Neural cell (in vitro differentiated cells): Measurements from ENCODE around the gene CRLF1. TPM values are rescaled to one million over a fixed set of nuclear protein-coding genes. Genes with fewer than 3 reads are reported as not detected.

Experiments
- H2AFZ ChIP-seq: fragments of 200-600, 300-800 bp; sonication (generic), shearing (Covaris generic); 2 replicates; pipeline ENCODE4 v1.6.0; 2014; ENCODE audit warnings: low read depth, mild to moderate bottlenecking, antibody characterized with exemption, low read length, moderate library complexity
- H3F3A ChIP-seq: fragments of 200-600 bp; shearing (Covaris generic); 2 replicates; pipeline ENCODE4 v1.6.1; 2016; ENCODE audit warnings: mild to moderate bottlenecking, moderate library complexity, mixed read lengths, antibody characterized with exemption, low read length; ENCODE audit not compliant: insufficient read depth, poor library complexity, severe bottlenecking
- H3K27ac ChIP-seq: fragments of 200-600, 300-800 bp; sonication (generic), shearing (Covaris generic); 2 replicates; pipeline ENCODE4 v1.5.1; 2014; ENCODE audit warnings: mild to moderate bottlenecking, low read length, moderate library complexity
- H3K27me3 ChIP-seq: fragments of 300-800, 200-600 bp; sonication (generic), shearing (Covaris generic); 2 replicates; pipeline ENCODE4 v1.6.0; 2014; ENCODE audit warnings: mild to moderate bottlenecking, low read depth, low read length, moderate library complexity; ENCODE audit not compliant: insufficient read depth
- H3K36me3 ChIP-seq: fragments of 300-800, 200-600 bp; sonication (generic), shearing (Covaris generic); 2 replicates; pipeline ENCODE4 v1.5.1; 2014; ENCODE audit warnings: mild to moderate bottlenecking, antibody characterized with exemption, low read length, moderate library complexity; ENCODE audit not compliant: insufficient read depth
- H3K4me2 ChIP-seq: fragments of 300-800, 200-600 bp; sonication (generic), shearing (Covaris generic); 2 replicates; pipeline ENCODE4 v1.6.0; 2014; ENCODE audit warnings: mild to moderate bottlenecking, low read length
- H3K4me3 ChIP-seq: fragments of 300-800, 200-600 bp; sonication (generic), shearing (Covaris generic); 2 replicates; pipeline ENCODE4 v1.5.1; 2014; ENCODE audit warnings: mild to moderate bottlenecking, low read length, moderate library complexity
- H3K79me2 ChIP-seq: fragments of 200-600 bp; shearing (Covaris generic); replicated peaks from 2 replicates; pipeline ENCODE4 v1.6.0; 2014; ENCODE audit warnings: mild to moderate bottlenecking, low read length, moderate library complexity; ENCODE audit not compliant: insufficient read depth
- H3K9ac ChIP-seq: fragments of 300-800, 200-600 bp; sonication (generic), shearing (Covaris generic); 2 replicates; pipeline ENCODE4 v1.6.1; 2016; ENCODE audit warnings: mild to moderate bottlenecking, low read length, mixed read lengths
- H3K9me2 ChIP-seq: fragments of 200-600 bp; shearing (Covaris generic); 2 replicates; pipeline ENCODE4 v1.6.1; 2016; ENCODE audit warnings: mild to moderate bottlenecking, low read length, mixed read lengths; ENCODE audit not compliant: insufficient read depth
- H3K9me3 ChIP-seq: fragments of 200-600, 300-800 bp; sonication (generic), shearing (Covaris generic); 2 replicates; pipeline ENCODE4 v1.6.1; 2016; ENCODE audit warnings: mild to moderate bottlenecking, mixed run types, low read length, moderate library complexity, mixed read lengths
- H4K20me1 ChIP-seq: fragments of 200-600 bp; shearing (Covaris generic); 2 replicates; pipeline ENCODE4 v1.6.1; 2016; ENCODE audit warnings: mild to moderate bottlenecking, mixed run types; ENCODE audit not compliant: insufficient read depth
- EP300 ChIP-seq: fragments of 450-650 bp; conservative IDR thresholded peaks from 2 replicates; pipeline ENCODE4 v1.6.1; 2014; ENCODE audit warnings: antibody characterized with exemption, mild to moderate bottlenecking, moderate library complexity; ENCODE audit not compliant: poor library complexity, severe bottlenecking
- EZH2 ChIP-seq: fragments of 200-600, 300-800 bp; shearing (Covaris generic), sonication (generic); IDR thresholded peaks from 2 replicates; pipeline ENCODE4 v1.6.1; 2014; ENCODE audit warnings: antibody characterized with exemption, low read length, borderline replicate concordance, mild to moderate bottlenecking; ENCODE audit not compliant: insufficient read depth, poor library complexity, severe bottlenecking
- MXI1 ChIP-seq: fragments of 450-650 bp; conservative IDR thresholded peaks from 2 replicates; pipeline ENCODE4 v1.6.1; 2014; ENCODE audit warnings: antibody characterized with exemption, mild to moderate bottlenecking; ENCODE audit not compliant: poor library complexity, severe bottlenecking
- POLR2AphosphoS5 ChIP-seq: IDR thresholded peaks from 2 replicates; pipeline ENCODE4 v1.6.1; 2012
- RAD21 ChIP-seq: fragments of 450-650 bp; conservative IDR thresholded peaks from 2 replicates; pipeline ENCODE4 v1.6.1; 2014; ENCODE audit warnings: antibody characterized with exemption, mild to moderate bottlenecking, moderate library complexity
- REST ChIP-seq: IDR thresholded peaks from 2 replicates; pipeline ENCODE4 v1.6.1; 2012; ENCODE audit warnings: borderline replicate concordance
- SMC3 ChIP-seq: fragments of 450-650 bp; conservative IDR thresholded peaks from 2 replicates; pipeline ENCODE4 v1.6.1; 2014; ENCODE audit warnings: antibody characterized with exemption, mild to moderate bottlenecking, moderate library complexity; ENCODE audit not compliant: poor library complexity
- TAF1 ChIP-seq: IDR thresholded peaks from 2 replicates; pipeline ENCODE4 v1.6.1; 2012; ENCODE audit warnings: low read depth
- polyA plus RNA-seq: library from polyadenylated mRNA; depleted of rRNA; stranded (reverse); fragments of >200 nt; gene quantifications from 2 replicates; pipeline ENCODE4 v1.2.3, GENCODE V29; 2014
- TF ChIP-seq, protein P1 (sequence below): fragments of 450-650 bp; IDR thresholded peaks from 2 replicates; pipeline ENCODE4 v1.5.1; 2014; ENCODE audit warnings: antibody characterized with exemption, mild to moderate bottlenecking, moderate library complexity; ENCODE audit not compliant: poor library complexity, severe bottlenecking

CRLF1 gene
- polyA plus RNA-seq, 1 donor from 2014 or later, result 14.2 TPM

DNA sequence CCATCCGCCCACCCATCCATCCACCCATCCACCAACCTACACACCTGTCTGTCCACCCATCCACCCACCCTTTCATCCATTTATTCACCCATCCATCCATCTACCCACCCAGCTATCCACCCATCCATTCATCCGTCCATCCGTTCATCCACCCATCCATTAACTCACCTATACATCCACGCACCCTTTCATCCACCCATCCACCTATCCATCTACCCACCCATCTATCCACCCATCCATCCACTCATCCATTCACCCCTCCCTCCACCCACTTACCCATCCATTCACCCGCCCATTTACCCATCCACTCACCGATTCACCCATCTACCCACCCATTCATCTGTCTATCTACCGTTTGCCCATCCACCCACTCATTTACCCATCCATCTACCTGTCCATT lies 47.9 kb upstream of the CRLF1 start:
- TF ChIP-seq SMC3, result no peak
- TF ChIP-seq REST, result no peak
- no peak for TF ChIP-seq RAD21
- TF ChIP-seq MXI1, result no peak
- TF ChIP-seq POLR2AphosphoS5, result no peak
- no peak for TF ChIP-seq EP300
- TF ChIP-seq, protein P1, sequence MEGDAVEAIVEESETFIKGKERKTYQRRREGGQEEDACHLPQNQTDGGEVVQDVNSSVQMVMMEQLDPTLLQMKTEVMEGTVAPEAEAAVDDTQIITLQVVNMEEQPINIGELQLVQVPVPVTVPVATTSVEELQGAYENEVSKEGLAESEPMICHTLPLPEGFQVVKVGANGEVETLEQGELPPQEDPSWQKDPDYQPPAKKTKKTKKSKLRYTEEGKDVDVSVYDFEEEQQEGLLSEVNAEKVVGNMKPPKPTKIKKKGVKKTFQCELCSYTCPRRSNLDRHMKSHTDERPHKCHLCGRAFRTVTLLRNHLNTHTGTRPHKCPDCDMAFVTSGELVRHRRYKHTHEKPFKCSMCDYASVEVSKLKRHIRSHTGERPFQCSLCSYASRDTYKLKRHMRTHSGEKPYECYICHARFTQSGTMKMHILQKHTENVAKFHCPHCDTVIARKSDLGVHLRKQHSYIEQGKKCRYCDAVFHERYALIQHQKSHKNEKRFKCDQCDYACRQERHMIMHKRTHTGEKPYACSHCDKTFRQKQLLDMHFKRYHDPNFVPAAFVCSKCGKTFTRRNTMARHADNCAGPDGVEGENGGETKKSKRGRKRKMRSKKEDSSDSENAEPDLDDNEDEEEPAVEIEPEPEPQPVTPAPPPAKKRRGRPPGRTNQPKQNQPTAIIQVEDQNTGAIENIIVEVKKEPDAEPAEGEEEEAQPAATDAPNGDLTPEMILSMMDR, result no peak
- no peak for TF ChIP-seq TAF1
- no peak for TF ChIP-seq EZH2
- Histone ChIP-seq H3K27ac (no peak overlapping the region), H4K20me1 (no peaks in the 10 kb centered on the region), H3K9me3 (no peaks in the 10 kb centered on the region), H3K4me2 (no peak overlapping the region), H3K36me3 (no peaks in the 10 kb centered on the region), H3K27me3 (no peaks in the 10 kb centered on the region), H3K9me2 (no peaks in the 10 kb centered on the region), H3K4me3 (no peak overlapping the region), H2AFZ (no peak overlapping the region), H3K9ac (no peak overlapping the region), H3K79me2 (peaks cover 4% of the 10 kb centered on the region), H3F3A (no peaks in the 10 kb centered on the region)

GRCh38 chr19:18653853-18654252 lies 47.3 kb upstream of the CRLF1 start:
- no peak overlapping the region for H3K9ac ChIP-seq
- H3K9me3 ChIP-seq, result no peaks in the 10 kb centered on the region
- TF ChIP-seq RAD21 (no peak), TAF1 (no peak), REST (no peak), POLR2AphosphoS5 (no peak)
- no peak overlapping the region for H2AFZ ChIP-seq
- no peak overlapping the region for H3K4me2 ChIP-seq
- H3K4me3 ChIP-seq, result no peak overlapping the region
- no peaks in the 10 kb centered on the region for H3K36me3 ChIP-seq
- H3K79me2 ChIP-seq, result peaks cover 4% of the 10 kb centered on the region
- no peaks in the 10 kb centered on the region for H4K20me1 ChIP-seq
- H3K27ac ChIP-seq, result no peak overlapping the region
- H3F3A ChIP-seq, result no peaks in the 10 kb centered on the region
- no peaks in the 10 kb centered on the region for H3K27me3 ChIP-seq
- H3K9me2 ChIP-seq, result no peaks in the 10 kb centered on the region
